Fibroblast of mammary gland (primary cell): ENCODE measurements around the gene WDR90.

Experiments used
- DNase-seq: peaks from one replicate; pipeline ENCODE4 v3.0.0-alpha.2; 2010; ENCODE audit warnings: low read depth
- H3K4me3 ChIP-seq: 2 replicates; pipeline ENCODE4 v1.5.1; 2011; ENCODE audit warnings: low read depth, mild to moderate bottlenecking, low read length, moderate library complexity; ENCODE audit not compliant: control insufficient read depth
- TF ChIP-seq, protein P1 (sequence below): conservative IDR thresholded peaks from 2 replicates; pipeline ENCODE4 v1.5.1; 2011; ENCODE audit warnings: low read depth, low read length, inconsistent platforms; ENCODE audit not compliant: control insufficient read depth, insufficient read depth

Gene WDR90

DNA sequence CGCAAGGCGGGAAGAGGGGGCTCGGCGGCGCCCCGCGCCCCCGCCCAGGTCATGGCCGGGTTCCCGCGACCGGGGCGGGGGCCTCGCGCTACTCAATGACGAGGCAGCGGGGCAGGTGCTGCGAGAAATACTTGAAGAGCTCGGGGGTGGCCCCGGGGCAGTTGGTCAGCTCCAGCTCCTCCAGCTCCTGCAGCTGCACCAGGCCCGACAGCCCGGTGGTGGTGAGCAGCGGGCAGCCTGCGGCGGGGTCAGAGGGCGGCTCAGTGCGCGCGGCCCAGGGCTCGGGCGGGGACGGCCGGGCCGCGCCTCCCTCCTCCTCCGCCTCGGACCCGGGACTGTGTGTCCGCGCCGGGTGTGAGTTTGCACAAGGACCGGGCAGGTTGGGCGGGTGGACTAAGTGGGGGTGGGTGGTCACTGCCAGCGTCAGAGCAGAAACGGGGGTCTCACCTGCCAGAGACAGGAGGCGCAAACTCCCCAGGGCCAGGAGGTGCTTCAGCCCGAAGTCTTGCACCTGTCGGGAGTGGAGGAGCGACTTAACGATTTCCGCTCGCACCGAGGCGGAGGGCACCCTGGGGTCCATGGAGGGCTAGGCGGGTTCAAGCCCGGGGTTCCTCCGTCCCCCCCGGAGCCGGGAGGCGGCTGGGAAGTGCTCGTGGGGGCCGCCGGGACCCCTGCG lies 45.2 kb downstream of the WDR90 start:
- H3K4me3 ChIP-seq, result no peak overlapping the region
- TF ChIP-seq, protein P1, sequence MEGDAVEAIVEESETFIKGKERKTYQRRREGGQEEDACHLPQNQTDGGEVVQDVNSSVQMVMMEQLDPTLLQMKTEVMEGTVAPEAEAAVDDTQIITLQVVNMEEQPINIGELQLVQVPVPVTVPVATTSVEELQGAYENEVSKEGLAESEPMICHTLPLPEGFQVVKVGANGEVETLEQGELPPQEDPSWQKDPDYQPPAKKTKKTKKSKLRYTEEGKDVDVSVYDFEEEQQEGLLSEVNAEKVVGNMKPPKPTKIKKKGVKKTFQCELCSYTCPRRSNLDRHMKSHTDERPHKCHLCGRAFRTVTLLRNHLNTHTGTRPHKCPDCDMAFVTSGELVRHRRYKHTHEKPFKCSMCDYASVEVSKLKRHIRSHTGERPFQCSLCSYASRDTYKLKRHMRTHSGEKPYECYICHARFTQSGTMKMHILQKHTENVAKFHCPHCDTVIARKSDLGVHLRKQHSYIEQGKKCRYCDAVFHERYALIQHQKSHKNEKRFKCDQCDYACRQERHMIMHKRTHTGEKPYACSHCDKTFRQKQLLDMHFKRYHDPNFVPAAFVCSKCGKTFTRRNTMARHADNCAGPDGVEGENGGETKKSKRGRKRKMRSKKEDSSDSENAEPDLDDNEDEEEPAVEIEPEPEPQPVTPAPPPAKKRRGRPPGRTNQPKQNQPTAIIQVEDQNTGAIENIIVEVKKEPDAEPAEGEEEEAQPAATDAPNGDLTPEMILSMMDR, result no peak
- DNase-seq, result no peak

- no peak overlapping the region for H3K4me3 ChIP-seq
- TF ChIP-seq, protein P1, result no peak
- DNase-seq, result no peak
These were observed 45.7 kb downstream of the WDR90 start for GRCh38 chr16:694863-695354.

DNA sequence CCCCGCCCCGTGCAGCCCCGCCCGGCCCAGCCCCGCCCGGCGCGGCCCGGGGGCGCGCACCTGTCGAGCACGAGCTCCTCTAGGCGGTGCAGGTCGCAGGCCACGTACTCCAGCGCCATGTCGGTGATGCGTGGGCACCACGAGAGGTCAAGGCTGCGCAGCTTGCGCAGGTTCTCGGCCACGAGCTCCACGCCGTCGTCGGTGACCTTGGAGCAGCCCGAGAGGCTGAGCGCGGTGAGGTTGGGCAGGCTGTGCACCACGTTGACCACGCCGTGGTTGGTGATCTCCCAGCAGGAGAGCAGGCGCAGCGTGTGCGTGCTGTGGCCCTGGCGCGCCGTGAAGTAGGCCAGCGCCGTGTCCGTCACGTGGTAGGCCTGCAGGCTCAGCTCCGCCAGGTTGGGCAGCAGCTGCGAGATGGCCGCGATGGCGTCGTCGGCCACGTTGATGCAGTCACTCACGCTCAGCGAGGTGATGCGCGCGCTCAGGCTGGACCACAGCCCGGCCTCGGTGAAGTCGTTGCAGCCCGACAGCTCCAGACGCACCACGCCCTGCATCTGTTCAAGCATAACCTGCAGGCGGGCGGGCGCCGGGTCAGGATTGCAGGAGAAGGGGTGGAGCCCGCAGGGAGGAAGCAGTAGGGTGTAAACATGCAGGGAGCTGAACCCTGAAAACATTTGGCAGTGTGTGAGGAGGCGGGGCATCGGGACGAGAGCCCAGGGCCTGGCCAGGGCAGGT lies 46.4 kb downstream of the WDR90 start:
- DNase-seq, result no peak
- H3K4me3 ChIP-seq, result no peak overlapping the region
- TF ChIP-seq, protein P1, result no peak

DNA sequence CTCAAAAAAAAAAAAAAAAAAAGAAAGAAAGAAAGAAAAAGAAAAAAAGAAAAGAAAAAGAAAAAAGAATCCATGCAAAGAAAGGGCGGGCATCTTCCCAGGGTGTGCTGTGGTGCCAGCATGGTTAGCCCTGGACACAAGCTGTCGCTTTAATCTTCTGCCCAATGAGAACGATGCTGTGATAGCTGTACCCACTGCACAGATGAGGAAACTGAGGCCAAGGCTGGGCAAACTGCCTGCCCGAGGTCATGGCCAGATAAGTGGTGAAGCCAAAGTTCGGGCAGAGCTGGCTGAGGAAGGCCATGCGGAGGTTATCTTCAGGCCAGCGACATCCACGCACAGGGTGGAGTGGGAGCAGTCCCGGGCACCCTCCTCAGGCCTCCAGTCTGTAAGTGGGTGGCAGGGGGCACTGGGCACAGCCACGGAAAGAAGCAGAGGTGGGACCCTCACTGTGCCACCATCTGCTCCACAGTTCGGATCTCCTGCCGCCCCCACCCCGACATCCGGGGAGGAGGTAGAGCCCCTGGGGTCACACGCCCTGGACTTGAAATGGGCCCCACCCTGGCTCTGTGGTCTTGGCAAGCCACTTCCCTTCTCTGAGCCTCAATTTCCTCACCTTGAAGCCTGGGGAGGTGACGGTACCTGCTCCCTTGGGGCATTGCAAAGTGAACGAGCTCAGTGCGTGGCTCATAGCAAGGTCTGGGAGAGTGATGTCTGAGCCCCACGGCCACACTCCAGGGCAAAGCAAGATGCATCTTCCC lies 49.9 kb downstream of the WDR90 start:
- H3K4me3 ChIP-seq, result no peak overlapping the region
- DNase-seq, result no peak
- TF ChIP-seq, protein P1, result no peak

DNA sequence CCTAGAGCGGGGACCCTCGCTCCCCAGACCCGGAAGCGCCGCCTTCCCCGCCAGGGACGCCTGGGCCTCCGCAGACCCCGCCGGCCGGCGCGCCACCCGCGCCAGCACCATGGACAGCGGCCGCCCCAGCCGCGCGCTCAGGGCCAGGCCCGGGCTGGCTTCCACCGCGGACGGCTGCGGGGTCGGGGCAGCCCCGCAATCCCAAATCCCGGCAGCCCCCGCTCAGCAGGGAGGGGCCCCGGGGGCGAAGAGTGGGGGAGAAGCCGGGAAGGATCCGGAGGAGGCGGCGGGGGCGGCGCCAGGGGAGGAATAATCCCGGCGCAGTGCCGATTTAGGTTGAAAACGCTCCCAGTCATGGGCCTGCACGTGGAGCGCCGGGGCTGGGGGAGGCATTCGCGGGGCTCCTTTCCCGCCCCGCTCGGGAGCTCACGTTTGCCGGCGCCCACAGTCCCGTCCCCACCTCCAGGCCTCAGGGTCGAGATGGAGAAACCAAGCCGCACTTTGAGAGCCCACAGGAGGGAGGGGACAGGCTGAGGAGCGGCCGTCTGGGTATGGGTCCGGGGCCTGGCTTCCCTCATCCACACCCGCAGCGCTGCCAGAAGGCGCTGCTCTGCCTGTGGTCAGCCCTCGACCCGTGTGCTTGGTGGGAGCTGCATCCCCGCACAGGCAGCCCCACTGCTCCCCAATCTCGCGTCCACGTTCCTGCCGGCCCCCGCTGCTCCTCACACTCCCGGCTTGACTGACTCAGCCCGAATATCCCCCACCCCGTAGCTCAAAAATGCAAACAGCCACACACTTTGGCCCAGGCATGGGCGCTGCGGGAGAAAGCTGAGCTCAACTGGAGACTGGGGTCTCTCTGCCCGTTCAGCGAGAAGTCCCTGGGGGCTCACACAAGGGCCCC lies 51.8 kb downstream of the WDR90 start:
- TF ChIP-seq, protein P1, result no peak
- no peak for DNase-seq

DNA sequence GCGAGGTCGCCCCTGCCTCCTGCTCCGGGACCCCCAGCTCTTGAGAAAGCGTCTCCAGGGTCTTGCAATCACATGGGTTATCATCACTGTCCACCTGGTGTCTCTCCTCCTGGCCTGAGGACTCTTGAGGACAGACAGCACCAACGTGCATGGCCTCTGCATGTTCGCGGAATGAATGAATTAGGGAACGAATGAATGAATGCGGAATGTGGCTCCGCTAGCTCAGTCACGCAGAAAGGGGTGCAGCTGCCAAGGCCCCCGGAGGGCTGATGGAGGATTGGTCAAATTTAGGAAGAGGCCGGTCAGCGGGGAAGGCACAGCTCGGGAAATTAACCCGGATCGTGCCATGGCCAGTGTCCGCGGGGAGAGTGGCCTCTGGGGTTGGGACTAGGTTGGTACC lies 53.2 kb downstream of the WDR90 start:
- TF ChIP-seq, protein P1, result no peak
- no peak for DNase-seq
- H3K4me3 ChIP-seq, result no peak overlapping the region

More for the DNA sequence above, 51.8 kb downstream of the WDR90 start:
- H3K4me3 ChIP-seq, result no peak overlapping the region
